IMR-90 (cell line): ENCODE results near the gene ADGRA1.

Experiments
- CEBPB ChIP-seq: IDR thresholded peaks from 2 replicates; pipeline ENCODE4 v1.6.1; 2012; ENCODE audit warnings: low read depth, low read length, improper control_type of control experiment
- CTCF ChIP-seq: conservative IDR thresholded peaks from 2 replicates; pipeline ENCODE4 v1.5.1; 2012; ENCODE audit warnings: mild to moderate bottlenecking, low read depth, low read length, improper control_type of control experiment
- FOS ChIP-seq: fragments of 150-350 bp; IDR thresholded peaks from 2 replicates; pipeline ENCODE4 v1.6.1; 2016; ENCODE audit warnings: low read depth, low read length
- MXI1 ChIP-seq: IDR thresholded peaks from 2 replicates; pipeline ENCODE4 v1.6.1; 2012; ENCODE audit warnings: low read depth, mild to moderate bottlenecking, low read length, moderate library complexity, borderline replicate concordance
- POLR2A ChIP-seq: IDR thresholded peaks from 2 replicates; pipeline ENCODE4 v1.6.1; 2012; ENCODE audit warnings: mild to moderate bottlenecking, low read depth, low read length
- RAD21 ChIP-seq: IDR thresholded peaks from 2 replicates; pipeline ENCODE4 v1.6.1; 2012; ENCODE audit warnings: low read length, improper control_type of control experiment
- RCOR1 ChIP-seq: IDR thresholded peaks from 2 replicates; pipeline ENCODE4 v1.6.1; 2012; ENCODE audit warnings: mild to moderate bottlenecking, low read length, improper control_type of control experiment; ENCODE audit not compliant: insufficient replicate concordance
- RFX5 ChIP-seq: IDR thresholded peaks from 2 replicates; pipeline ENCODE4 v1.8.0; 2012; ENCODE audit warnings: low read depth, mild to moderate bottlenecking, low read length, moderate library complexity
- SMC3 ChIP-seq: fragments of 150-350 bp; IDR thresholded peaks from 2 replicates; pipeline ENCODE4 v1.6.1; 2016; ENCODE audit warnings: low read depth, mild to moderate bottlenecking, antibody characterized with exemption, low read length, moderate library complexity
- USF2 ChIP-seq: fragments of 150-350 bp; IDR thresholded peaks from 2 replicates; pipeline ENCODE4 v1.6.1; 2017; ENCODE audit warnings: mild to moderate bottlenecking, antibody characterized with exemption, low read length, low read depth

GRCh38 chr10:133140417-133141143, 52.9 kb downstream of the ADGRA1 start:
- TF ChIP-seq POLR2A, result no peak
- TF ChIP-seq CTCF, result no peak
- TF ChIP-seq RAD21, result no peak
- no peak for TF ChIP-seq RCOR1
- no peak for TF ChIP-seq MXI1
- TF ChIP-seq USF2, result no peak
- TF ChIP-seq SMC3, result no peak
- no peak for TF ChIP-seq RFX5
- TF ChIP-seq FOS, result no peak
- TF ChIP-seq CEBPB, result no peak
